Left ventricle myocardium inferior (tissue), 1 donor: ENCODE measurements around the gene MCC. TPM values are rescaled to one million over a fixed set of nuclear protein-coding genes. Genes with fewer than 3 reads are reported as not detected.

Experiments used
- DNase-seq: peaks from one replicate; pipeline ENCODE4 v3.0.0-alpha.2; 2020
- H3K27ac ChIP-seq: fragments of 200-600 bp; replicated peaks from 2 replicates; pipeline ENCODE4 v1.8.0; 2021
- H3K27me3 ChIP-seq: fragments of 200-600 bp; 2 replicates; pipeline ENCODE4 v1.8.0; 2021; ENCODE audit warnings: low read depth
- H3K36me3 ChIP-seq: fragments of 200-600 bp; 2 replicates; pipeline ENCODE4 v1.8.0; 2021
- H3K4me1 ChIP-seq: fragments of 200-600 bp; 2 replicates; pipeline ENCODE4 v1.8.0; 2021
- H3K4me3 ChIP-seq: fragments of 200-600 bp; 2 replicates; pipeline ENCODE4 v1.8.0; 2021; ENCODE audit warnings: mild to moderate bottlenecking, moderate library complexity
- H3K9me3 ChIP-seq: fragments of 200-600 bp; replicated peaks from 2 replicates; pipeline ENCODE4 v1.8.0; 2021
- CTCF ChIP-seq: fragments of 200-600 bp; IDR thresholded peaks from 2 replicates; pipeline ENCODE4 v1.8.0; 2021; ENCODE audit warnings: antibody characterized with exemption, mild to moderate bottlenecking, borderline replicate concordance
- intact Hi-C: fragments of 100-400 bp; cut with micrococcal nuclease; formaldehyde crosslinking; loops from one replicate; pipeline ENCODE4 v1.11.0; 2022
- total RNA-seq: library from RNA; stranded (reverse); fragmentation: NEBNext Ultra II Directional; extraction: Animal tissue kit (Norgen Biotek cat#: 25700); gene quantifications from one replicate; pipeline ENCODE4 v1.2.1, GENCODE V29; 2021
- donor health status: DM: no; HTN: yes; CAD: no; lungs with severe emphysema.

Gene MCC
- total RNA-seq, 1 donor from 2014 or later: 31.6 TPM

- intact Hi-C loops: loop anchor here (5.0 to 10.0 kb wide), 2 partner anchors 175 to 267 kb away; partner anchors contain the start of gene YTHDC2
- H3K36me3 ChIP-seq: no peaks in the 10 kb centered on the region
- no peak overlapping the region for H3K27ac ChIP-seq
- TF ChIP-seq CTCF: no peak
- no peaks in the 10 kb centered on the region for H3K9me3 ChIP-seq
- no peak overlapping the region for H3K4me3 ChIP-seq
- DNase-seq: no peak
- H3K4me1 ChIP-seq: peaks cover 14% of the 10 kb centered on the region
- no peaks in the 10 kb centered on the region for H3K27me3 ChIP-seq
These were observed 150.5 kb downstream of the MCC start for GRCh38 chr5:113337515-113338415.

GRCh38 chr5:113336975-113337374 lies 151.3 kb downstream of the MCC start:
- Histone ChIP-seq H3K4me3 (no peak overlapping the region), H3K27me3 (no peaks in the 10 kb centered on the region), H3K27ac (no peak overlapping the region), H3K36me3 (no peaks in the 10 kb centered on the region), H3K9me3 (no peaks in the 10 kb centered on the region), H3K4me1 (peaks cover 11% of the 10 kb centered on the region)
- no peak for DNase-seq
- peak; percentile 65 for TF ChIP-seq CTCF
- intact Hi-C loops: loop anchor here (5.0 to 10.0 kb wide), 2 partner anchors 175 to 268 kb away; partner anchors contain the start of gene YTHDC2

GRCh38 chr5:113333411-113333810 lies 154.8 kb downstream of the MCC start:
- no peaks in the 10 kb centered on the region for H3K36me3 ChIP-seq
- H3K4me1 ChIP-seq: peaks cover 12% of the 10 kb centered on the region
- H3K9me3 ChIP-seq: peaks cover 7% of the 10 kb centered on the region
- H3K27ac ChIP-seq: no peak overlapping the region
- TF ChIP-seq CTCF: no peak
- DNase-seq: no peak
- intact Hi-C loops: loop anchor here (10.0 kb wide), 1 partner anchor 271 kb away; no protein-coding TSS in a partner anchor
- H3K27me3 ChIP-seq: no peaks in the 10 kb centered on the region
- no peak overlapping the region for H3K4me3 ChIP-seq

GRCh38 chr5:113331209-113331551 lies 157.1 kb downstream of the MCC start:
- H3K27ac ChIP-seq: no peak overlapping the region
- intact Hi-C loops: loop anchor here (10.0 kb wide), 1 partner anchor 274 kb away; no protein-coding TSS in a partner anchor
- no peak overlapping the region for H3K4me3 ChIP-seq
- H3K4me1 ChIP-seq: peaks cover 10% of the 10 kb centered on the region
- no peak for TF ChIP-seq CTCF
- no peaks in the 10 kb centered on the region for H3K27me3 ChIP-seq
- peaks cover 7% of the 10 kb centered on the region for H3K9me3 ChIP-seq
- H3K36me3 ChIP-seq: no peaks in the 10 kb centered on the region
- no peak for DNase-seq

- TF ChIP-seq CTCF: peak; percentile 64
- intact Hi-C loops: loop anchor here (10.0 kb wide), 1 partner anchor 274 kb away; no protein-coding TSS in a partner anchor
- H3K4me1 ChIP-seq: peaks cover 10% of the 10 kb centered on the region
- H3K9me3 ChIP-seq: peaks cover 7% of the 10 kb centered on the region
- H3K27me3 ChIP-seq: no peaks in the 10 kb centered on the region
- no peak overlapping the region for H3K4me3 ChIP-seq
- DNase-seq: peak; percentile 36
- H3K36me3 ChIP-seq: no peaks in the 10 kb centered on the region
- no peak overlapping the region for H3K27ac ChIP-seq
These were observed 157.6 kb downstream of the MCC start for GRCh38 chr5:113330533-113331208.
